Panc1 (cell line): ENCODE measurements around the gene CFAP100.

Experiments used
- POLR2AphosphoS5 ChIP-seq: IDR thresholded peaks from 2 replicates; pipeline ENCODE4 v1.6.1; 2012; ENCODE audit warnings: mild to moderate bottlenecking, low read depth, low read length, moderate library complexity
- TCF7L2 ChIP-seq: IDR thresholded peaks from 2 replicates; pipeline ENCODE4 v1.6.1; 2011; ENCODE audit warnings: mild to moderate bottlenecking, low read depth, low read length, inconsistent platforms
- TF ChIP-seq, protein P1 (sequence below): fragments of 450-650 bp; IDR thresholded peaks from 2 replicates; pipeline ENCODE4 v1.5.1; 2017; ENCODE audit warnings: mild to moderate bottlenecking

DNA sequence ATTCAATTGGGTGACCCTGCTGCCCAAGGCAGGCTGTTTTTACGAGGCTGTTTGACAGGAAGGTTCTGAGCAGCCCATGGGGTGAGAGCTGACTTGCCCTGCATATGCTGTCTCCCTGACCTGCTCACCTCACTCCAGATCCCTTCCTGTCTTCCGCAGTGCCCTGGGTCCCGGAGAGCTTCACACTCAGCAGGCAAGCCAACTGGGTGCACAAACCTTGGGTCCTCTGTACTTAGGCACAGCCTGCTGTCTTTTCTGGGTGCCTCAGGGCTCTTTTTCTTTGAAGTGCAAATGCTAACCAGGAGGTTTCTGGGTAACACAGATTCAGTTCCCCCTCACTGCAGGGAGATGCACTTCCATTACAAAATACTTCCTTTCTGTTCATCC is 48.1 kb downstream of the CFAP100 start:
- TF ChIP-seq, protein P1, sequence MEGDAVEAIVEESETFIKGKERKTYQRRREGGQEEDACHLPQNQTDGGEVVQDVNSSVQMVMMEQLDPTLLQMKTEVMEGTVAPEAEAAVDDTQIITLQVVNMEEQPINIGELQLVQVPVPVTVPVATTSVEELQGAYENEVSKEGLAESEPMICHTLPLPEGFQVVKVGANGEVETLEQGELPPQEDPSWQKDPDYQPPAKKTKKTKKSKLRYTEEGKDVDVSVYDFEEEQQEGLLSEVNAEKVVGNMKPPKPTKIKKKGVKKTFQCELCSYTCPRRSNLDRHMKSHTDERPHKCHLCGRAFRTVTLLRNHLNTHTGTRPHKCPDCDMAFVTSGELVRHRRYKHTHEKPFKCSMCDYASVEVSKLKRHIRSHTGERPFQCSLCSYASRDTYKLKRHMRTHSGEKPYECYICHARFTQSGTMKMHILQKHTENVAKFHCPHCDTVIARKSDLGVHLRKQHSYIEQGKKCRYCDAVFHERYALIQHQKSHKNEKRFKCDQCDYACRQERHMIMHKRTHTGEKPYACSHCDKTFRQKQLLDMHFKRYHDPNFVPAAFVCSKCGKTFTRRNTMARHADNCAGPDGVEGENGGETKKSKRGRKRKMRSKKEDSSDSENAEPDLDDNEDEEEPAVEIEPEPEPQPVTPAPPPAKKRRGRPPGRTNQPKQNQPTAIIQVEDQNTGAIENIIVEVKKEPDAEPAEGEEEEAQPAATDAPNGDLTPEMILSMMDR, result no peak
- TF ChIP-seq POLR2AphosphoS5, result no peak
- no peak for TF ChIP-seq TCF7L2
